GM18870 (cell line): ENCODE data around the gene NT5C1A.

Source experiments
- ATAC-seq: cut with Tn5 transposase; IDR thresholded peaks from one replicate; pipeline ENCODE4 v1.9.1; 2021; ENCODE audit warnings: moderate library complexity; ENCODE audit not compliant: unreplicated experiment

Gene NT5C1A

GRCh38 chr1:39663559-39663958 lies 8.3 kb downstream of the NT5C1A start:
- ATAC-seq = no peak

- no peak for ATAC-seq
Observed at GRCh38 chr1:39662861-39663260, 9.0 kb downstream of the NT5C1A start.

- no peak for ATAC-seq
Observed at GRCh38 chr1:39659538-39659937, 12.4 kb downstream of the NT5C1A start.

- ATAC-seq = no peak
Observed at GRCh38 chr1:39659110-39659509, 12.8 kb downstream of the NT5C1A start.

GRCh38 chr1:39657923-39658485 lies 13.9 kb downstream of the NT5C1A start:
- no peak for ATAC-seq

GRCh38 chr1:39657402-39657801 lies 14.5 kb downstream of the NT5C1A start:
- no peak for ATAC-seq

- no peak for ATAC-seq
Observed at GRCh38 chr1:39656391-39656790, 15.5 kb downstream of the NT5C1A start.

- ATAC-seq = no peak
Observed at GRCh38 chr1:39655578-39656268, 16.2 kb downstream of the NT5C1A start.

- ATAC-seq = no peak
Observed at GRCh38 chr1:39654291-39654690, 17.6 kb downstream of the NT5C1A start.

- ATAC-seq = no peak
Observed at GRCh38 chr1:39653546-39654031, 18.3 kb downstream of the NT5C1A start.

GRCh38 chr1:39652554-39652953 lies 19.4 kb downstream of the NT5C1A start:
- no peak for ATAC-seq

- ATAC-seq = no peak
Observed at GRCh38 chr1:39652105-39652504, 19.8 kb downstream of the NT5C1A start.

- ATAC-seq = no peak
Observed at GRCh38 chr1:39650431-39650830, 21.5 kb downstream of the NT5C1A start.

GRCh38 chr1:39649636-39650185 lies 22.2 kb downstream of the NT5C1A start:
- ATAC-seq = no peak

- no peak for ATAC-seq
Observed at GRCh38 chr1:39648496-39648895, 23.4 kb downstream of the NT5C1A start.

- no peak for ATAC-seq
Observed at GRCh38 chr1:39647247-39647646, 24.7 kb downstream of the NT5C1A start.

- no peak for ATAC-seq
Observed at GRCh38 chr1:39646232-39647081, 25.4 kb downstream of the NT5C1A start.

- ATAC-seq = no peak
Observed at GRCh38 chr1:39645411-39646043, 26.4 kb downstream of the NT5C1A start.

GRCh38 chr1:39643705-39644104 lies 28.2 kb downstream of the NT5C1A start:
- ATAC-seq = no peak

GRCh38 chr1:39642796-39643195 lies 29.1 kb downstream of the NT5C1A start:
- ATAC-seq = no peak

- no peak for ATAC-seq
Observed at GRCh38 chr1:39640861-39641260, 31.0 kb downstream of the NT5C1A start.
